ENCODE results near the gene PTMS.

The PTMS gene

GRCh38 chr12:6782119-6782518, 16.0 kb downstream of the PTMS start:
- 86% methylated on average over 6 of the region's 6 CpGs for WGBS
- Histone ChIP-seq H3K4me3 (ENCODE audit: low read length) (no peak overlapping the region), H3K9me3 (ENCODE audit: insufficient read depth, low read depth, low read length) (no peaks in the 10 kb centered on the region), H3K36me3 (ENCODE audit: insufficient read depth, low read length) (no peaks in the 10 kb centered on the region), H3K4me1 (ENCODE audit: insufficient read depth, low read length) (peaks cover 10% of the 10 kb centered on the region), H3K27me3 (ENCODE audit: insufficient read depth, low read length) (peaks cover 10% of the 10 kb centered on the region; the same call in 1 of the 2 replicates), H3K27ac (ENCODE audit: low read depth, low read length) (no peak overlapping the region), H3K9ac (ENCODE audit: low read depth, low read length) (no peak overlapping the region)

- Histone ChIP-seq H3K9ac (ENCODE audit: low read depth, low read length) (no peak overlapping the region), H3K4me3 (ENCODE audit: low read length) (no peak overlapping the region), H3K9me3 (ENCODE audit: insufficient read depth, low read depth, low read length) (no peaks in the 10 kb centered on the region), H3K27ac (ENCODE audit: low read depth, low read length) (no peak overlapping the region), H3K4me1 (ENCODE audit: insufficient read depth, low read length) (peaks cover 12% of the 10 kb centered on the region), H3K36me3 (ENCODE audit: insufficient read depth, low read length) (no peaks in the 10 kb centered on the region), H3K27me3 (ENCODE audit: insufficient read depth, low read length) (peaks cover 3% of the 10 kb centered on the region; the same call in 1 of the 2 replicates)
- 75% methylated on average over 9 of the region's 10 CpGs for WGBS
Observed at GRCh38 chr12:6782850-6783566, 16.8 kb downstream of the PTMS start.

- Histone ChIP-seq H3K36me3 (ENCODE audit: insufficient read depth, low read length) (no peaks in the 10 kb centered on the region), H3K4me3 (ENCODE audit: low read length) (no peak overlapping the region), H3K27me3 (ENCODE audit: insufficient read depth, low read length) (no peaks in the 10 kb centered on the region), H3K4me1 (ENCODE audit: insufficient read depth, low read length) (peaks cover 12% of the 10 kb centered on the region), H3K9ac (ENCODE audit: low read depth, low read length) (no peak overlapping the region), H3K27ac (ENCODE audit: low read depth, low read length) (no peak overlapping the region), H3K9me3 (ENCODE audit: insufficient read depth, low read depth, low read length) (no peaks in the 10 kb centered on the region)
- 87% methylated on average over 9 of the region's 9 CpGs for WGBS
Observed at GRCh38 chr12:6783828-6784227, 17.7 kb downstream of the PTMS start.

GRCh38 chr12:6784296-6784695, 18.1 kb downstream of the PTMS start:
- Histone ChIP-seq H3K36me3 (ENCODE audit: insufficient read depth, low read length) (no peaks in the 10 kb centered on the region), H3K4me3 (ENCODE audit: low read length) (no peak overlapping the region), H3K27me3 (ENCODE audit: insufficient read depth, low read length) (no peaks in the 10 kb centered on the region), H3K9ac (ENCODE audit: low read depth, low read length) (no peak overlapping the region), H3K4me1 (ENCODE audit: insufficient read depth, low read length) (peaks cover 16% of the 10 kb centered on the region), H3K27ac (ENCODE audit: low read depth, low read length) (no peak overlapping the region), H3K9me3 (ENCODE audit: insufficient read depth, low read depth, low read length) (no peaks in the 10 kb centered on the region)
- WGBS = 75% methylated on average over 5 of the region's 5 CpGs

GRCh38 chr12:6784761-6785160, 18.6 kb downstream of the PTMS start:
- Histone ChIP-seq H3K27me3 (ENCODE audit: insufficient read depth, low read length) (no peaks in the 10 kb centered on the region), H3K9me3 (ENCODE audit: insufficient read depth, low read depth, low read length) (no peaks in the 10 kb centered on the region), H3K27ac (ENCODE audit: low read depth, low read length) (no peak overlapping the region), H3K36me3 (ENCODE audit: insufficient read depth, low read length) (no peaks in the 10 kb centered on the region), H3K9ac (ENCODE audit: low read depth, low read length) (no peak overlapping the region), H3K4me3 (ENCODE audit: low read length) (no peak overlapping the region), H3K4me1 (ENCODE audit: insufficient read depth, low read length) (peaks cover 16% of the 10 kb centered on the region)
- WGBS = 88% methylated on average over 5 of the region's 5 CpGs

- Histone ChIP-seq H3K36me3 (ENCODE audit: insufficient read depth, low read length) (no peaks in the 10 kb centered on the region), H3K27me3 (ENCODE audit: insufficient read depth, low read length) (no peaks in the 10 kb centered on the region), H3K9ac (ENCODE audit: low read depth, low read length) (no peak overlapping the region), H3K27ac (ENCODE audit: low read depth, low read length) (peak overlapping the region; percentile 7; the same call in 1 of the 2 replicates), H3K9me3 (ENCODE audit: insufficient read depth, low read depth, low read length) (no peaks in the 10 kb centered on the region), H3K4me1 (ENCODE audit: insufficient read depth, low read length) (peaks cover 16% of the 10 kb centered on the region), H3K4me3 (ENCODE audit: low read length) (no peak overlapping the region)
- WGBS = 63% methylated on average over 6 of the region's 9 CpGs
Observed at GRCh38 chr12:6786416-6787094, 20.4 kb downstream of the PTMS start.

GRCh38 chr12:6787309-6787708, 21.1 kb downstream of the PTMS start:
- Histone ChIP-seq H3K4me1 (ENCODE audit: insufficient read depth, low read length) (peaks cover 16% of the 10 kb centered on the region), H3K4me3 (ENCODE audit: low read length) (no peak overlapping the region), H3K27ac (ENCODE audit: low read depth, low read length) (peak overlapping the region; percentile 7; the same call in 1 of the 2 replicates), H3K27me3 (ENCODE audit: insufficient read depth, low read length) (no peaks in the 10 kb centered on the region), H3K9ac (ENCODE audit: low read depth, low read length) (no peak overlapping the region), H3K36me3 (ENCODE audit: insufficient read depth, low read length) (no peaks in the 10 kb centered on the region), H3K9me3 (ENCODE audit: insufficient read depth, low read depth, low read length) (no peaks in the 10 kb centered on the region)
- 94% methylated on average over 5 of the region's 5 CpGs for WGBS

GRCh38 chr12:6788972-6789924, 23.1 kb downstream of the PTMS start, which contains the start of gene CD4:
Gene CD4, plus strand, starts transcription at chr12:6789528. Its CDS starts 10,611 bp downstream, at chr12:6800139.
- peak within 1 kb of the TSS; percentile 11; the same call in 1 of the 2 replicates for H3K9ac ChIP-seq (ENCODE audit: low read depth, low read length)
- H3K27ac ChIP-seq (ENCODE audit: low read depth, low read length) = peak within 1 kb of the TSS; percentile 51; the same call in 1 of the 2 replicates
- no peaks in the 10 kb centered on the region for H3K27me3 ChIP-seq (ENCODE audit: insufficient read depth, low read length)
- H3K9me3 ChIP-seq (ENCODE audit: insufficient read depth, low read depth, low read length) = no peaks in the 10 kb centered on the region
- WGBS = 63% methylated on average over 18 of the region's 18 CpGs
- peaks cover 20% of the 10 kb centered on the region for H3K4me1 ChIP-seq (ENCODE audit: insufficient read depth, low read length)
- H3K4me3 ChIP-seq (ENCODE audit: low read length) = no peak within 1 kb of the TSS
- H3K36me3 ChIP-seq (ENCODE audit: insufficient read depth, low read length) = no peaks in the 10 kb centered on the region

GRCh38 chr12:6790496-6791150, 24.5 kb downstream of the PTMS start:
- 92% methylated on average over 12 of the region's 12 CpGs for WGBS
- no peaks in the 10 kb centered on the region for H3K9me3 ChIP-seq (ENCODE audit: insufficient read depth, low read depth, low read length)
- H3K27me3 ChIP-seq (ENCODE audit: insufficient read depth, low read length) = no peaks in the 10 kb centered on the region

GRCh38 chr12:6791931-6792520, 25.9 kb downstream of the PTMS start:
- Histone ChIP-seq H3K4me1 (ENCODE audit: insufficient read depth, low read length) (peaks cover 11% of the 10 kb centered on the region), H3K9me3 (ENCODE audit: insufficient read depth, low read depth, low read length) (no peaks in the 10 kb centered on the region), H3K27ac (ENCODE audit: low read depth, low read length) (no peak overlapping the region), H3K4me3 (ENCODE audit: low read length) (no peak overlapping the region), H3K9ac (ENCODE audit: low read depth, low read length) (no peak overlapping the region), H3K27me3 (ENCODE audit: insufficient read depth, low read length) (no peaks in the 10 kb centered on the region), H3K36me3 (ENCODE audit: insufficient read depth, low read length) (no peaks in the 10 kb centered on the region)
- 92% methylated on average over 12 of the region's 13 CpGs for WGBS

More at GRCh38 chr12:6790496-6791150, 24.5 kb downstream of the PTMS start:
- H3K27ac ChIP-seq (ENCODE audit: low read depth, low read length) = no peak overlapping the region
- H3K9ac ChIP-seq (ENCODE audit: low read depth, low read length) = no peak overlapping the region
- peaks cover 20% of the 10 kb centered on the region for H3K4me1 ChIP-seq (ENCODE audit: insufficient read depth, low read length)
- no peaks in the 10 kb centered on the region for H3K36me3 ChIP-seq (ENCODE audit: insufficient read depth, low read length)
- no peak overlapping the region for H3K4me3 ChIP-seq (ENCODE audit: low read length)
